Bronchial epithelial cell (primary cell): ENCODE data around the gene FNIP1. TPM values are rescaled to one million over a fixed set of nuclear protein-coding genes. Genes with fewer than 3 reads are reported as not detected.

Experiments
- DNase-seq: peaks from one replicate; pipeline ENCODE4 v3.0.0-alpha.2; 2010; ENCODE audit warnings: low read depth
- FAIRE-seq: peaks from 2 replicates; lab custom pipeline; 2011; peaks lifted over from hg19 to GRCh38; lab: Jason Lieb, UNC
- H3K27me3 ChIP-seq: 2 replicates; pipeline ENCODE4 v1.5.1; 2011; ENCODE audit warnings: low read length; ENCODE audit not compliant: control insufficient read depth, insufficient read depth
- H3K36me3 ChIP-seq: 2 replicates; pipeline ENCODE4 v1.5.1; 2011; ENCODE audit warnings: low read length; ENCODE audit not compliant: control insufficient read depth, insufficient read depth
- H3K4me3 ChIP-seq: 2 replicates; pipeline ENCODE4 v1.5.1; 2011; ENCODE audit warnings: mild to moderate bottlenecking, low read depth, low read length, control low read depth
- total RNA-seq: library from RNA; depleted of rRNA; stranded (reverse); fragments of >200 nt; gene quantifications from 2 replicates; pipeline ENCODE4 v1.2.1, GENCODE V29; 2014
- TF ChIP-seq, protein P1 (sequence below): IDR thresholded peaks from 2 replicates; pipeline ENCODE4 v1.5.1; 2011; ENCODE audit warnings: mild to moderate bottlenecking, moderate library complexity, low read length, control low read depth, inconsistent platforms; ENCODE audit not compliant: insufficient read depth, severe bottlenecking

FNIP1 gene
- total RNA-seq, 1 donor from 2014 or later: 45.0 TPM

DNA sequence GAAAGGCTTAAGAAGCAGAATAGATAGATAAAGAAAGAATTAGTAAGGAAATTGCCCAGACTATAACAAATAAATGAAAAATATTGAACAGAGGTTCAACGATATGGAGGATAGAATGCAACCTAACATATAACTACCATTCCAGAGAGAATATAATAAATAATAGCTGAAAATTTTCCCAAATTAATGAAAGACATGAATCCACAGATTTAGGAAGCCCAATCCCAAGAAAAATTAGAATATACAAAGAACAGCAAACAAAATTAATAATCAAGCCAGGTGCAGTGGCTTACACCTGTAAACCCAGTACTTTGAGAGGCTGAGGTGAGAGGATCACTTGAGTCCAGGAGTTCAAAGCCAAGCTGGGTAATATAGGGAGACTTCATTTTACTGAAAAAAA is 27.8 kb upstream of the FNIP1 start:
- Histone ChIP-seq H3K4me3 (no peak overlapping the region), H3K36me3 (no peaks in the 10 kb centered on the region), H3K27me3 (no peaks in the 10 kb centered on the region)
- FAIRE-seq (no peak), DNase-seq (no peak)
- TF ChIP-seq, protein P1, sequence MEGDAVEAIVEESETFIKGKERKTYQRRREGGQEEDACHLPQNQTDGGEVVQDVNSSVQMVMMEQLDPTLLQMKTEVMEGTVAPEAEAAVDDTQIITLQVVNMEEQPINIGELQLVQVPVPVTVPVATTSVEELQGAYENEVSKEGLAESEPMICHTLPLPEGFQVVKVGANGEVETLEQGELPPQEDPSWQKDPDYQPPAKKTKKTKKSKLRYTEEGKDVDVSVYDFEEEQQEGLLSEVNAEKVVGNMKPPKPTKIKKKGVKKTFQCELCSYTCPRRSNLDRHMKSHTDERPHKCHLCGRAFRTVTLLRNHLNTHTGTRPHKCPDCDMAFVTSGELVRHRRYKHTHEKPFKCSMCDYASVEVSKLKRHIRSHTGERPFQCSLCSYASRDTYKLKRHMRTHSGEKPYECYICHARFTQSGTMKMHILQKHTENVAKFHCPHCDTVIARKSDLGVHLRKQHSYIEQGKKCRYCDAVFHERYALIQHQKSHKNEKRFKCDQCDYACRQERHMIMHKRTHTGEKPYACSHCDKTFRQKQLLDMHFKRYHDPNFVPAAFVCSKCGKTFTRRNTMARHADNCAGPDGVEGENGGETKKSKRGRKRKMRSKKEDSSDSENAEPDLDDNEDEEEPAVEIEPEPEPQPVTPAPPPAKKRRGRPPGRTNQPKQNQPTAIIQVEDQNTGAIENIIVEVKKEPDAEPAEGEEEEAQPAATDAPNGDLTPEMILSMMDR: no peak

DNA sequence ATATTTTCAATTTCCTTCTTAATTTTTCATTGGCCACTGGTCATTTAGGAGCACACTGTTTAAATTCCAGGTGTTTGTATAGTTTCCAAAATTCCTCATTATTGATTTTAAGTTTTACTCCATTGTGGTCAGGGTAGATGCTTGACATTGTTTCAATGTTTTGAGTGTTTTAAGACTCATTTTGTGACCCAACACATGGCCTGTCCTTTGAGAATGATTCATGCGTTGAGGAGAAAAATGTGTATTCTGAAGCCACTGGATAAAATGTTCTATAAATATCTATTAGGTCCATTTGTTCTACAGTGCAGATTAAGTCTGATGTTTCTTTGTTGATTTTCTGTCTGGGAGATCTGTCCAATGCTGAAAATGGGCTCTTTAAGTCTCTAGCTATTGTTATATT is 24.4 kb upstream of the FNIP1 start:
- H3K36me3 ChIP-seq: no peaks in the 10 kb centered on the region
- no peak overlapping the region for H3K4me3 ChIP-seq
- FAIRE-seq (no peak), DNase-seq (no peak)
- TF ChIP-seq, protein P1: no peak
- H3K27me3 ChIP-seq: no peaks in the 10 kb centered on the region

DNA sequence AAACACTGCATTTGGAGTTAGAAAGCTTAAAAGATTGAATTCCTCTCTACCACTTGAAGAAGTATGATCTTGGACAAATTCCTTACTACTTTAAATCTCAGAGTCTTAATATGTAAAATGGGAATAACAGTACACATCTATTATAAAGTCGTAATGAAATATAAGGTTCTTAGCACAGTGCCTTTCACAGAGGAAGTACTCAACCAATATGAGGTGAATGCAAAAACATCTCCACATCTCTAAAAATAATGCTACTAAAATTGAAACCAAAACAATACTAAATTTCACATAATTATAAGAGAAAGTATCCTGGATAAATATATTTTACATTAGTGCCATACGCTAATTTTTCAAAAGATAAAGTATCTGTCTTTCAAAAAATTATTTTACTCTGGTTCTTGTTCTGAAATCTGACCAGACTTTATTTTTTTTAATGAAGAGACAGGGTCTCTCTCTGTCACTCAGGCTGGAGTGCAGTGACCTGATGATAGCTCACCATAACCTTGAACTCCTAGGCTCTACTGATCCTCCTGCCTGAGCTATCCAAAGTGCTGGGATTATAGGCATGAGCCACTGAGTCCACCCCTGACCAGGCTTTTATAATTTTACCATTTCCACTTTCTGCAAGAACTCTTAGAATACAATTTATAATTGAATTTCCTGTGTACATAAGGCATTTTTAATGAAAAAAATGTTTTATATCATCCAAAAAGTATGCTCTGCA is 21.3 kb upstream of the FNIP1 start:
- FAIRE-seq: no peak
- Histone ChIP-seq H3K4me3 (no peak overlapping the region), H3K27me3 (no peaks in the 10 kb centered on the region), H3K36me3 (no peaks in the 10 kb centered on the region)
- TF ChIP-seq, protein P1: no peak
- DNase-seq: no peak

DNA sequence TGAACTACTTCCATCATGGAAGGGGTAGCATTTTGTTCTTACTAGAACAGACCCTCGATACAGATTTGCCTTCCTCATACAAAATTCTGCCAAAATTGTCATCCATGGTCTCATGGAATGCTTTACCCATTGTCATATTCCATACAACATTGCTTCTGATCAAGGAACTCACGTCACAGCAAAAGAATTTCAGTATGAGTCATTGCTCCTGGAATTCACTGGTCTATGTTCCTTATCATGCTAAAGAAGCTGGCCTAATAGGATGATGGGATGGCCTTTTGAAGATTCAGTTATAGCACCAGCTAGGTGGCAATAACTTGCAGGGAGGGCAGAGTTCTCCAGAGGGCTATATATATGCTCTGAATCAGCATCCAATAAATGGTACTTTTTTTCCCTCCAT is 18.2 kb upstream of the FNIP1 start:
- Histone ChIP-seq H3K4me3 (no peak overlapping the region), H3K36me3 (no peaks in the 10 kb centered on the region), H3K27me3 (no peaks in the 10 kb centered on the region)
- no peak for FAIRE-seq
- peak; percentile 89 for DNase-seq
- TF ChIP-seq, protein P1: no peak

DNA sequence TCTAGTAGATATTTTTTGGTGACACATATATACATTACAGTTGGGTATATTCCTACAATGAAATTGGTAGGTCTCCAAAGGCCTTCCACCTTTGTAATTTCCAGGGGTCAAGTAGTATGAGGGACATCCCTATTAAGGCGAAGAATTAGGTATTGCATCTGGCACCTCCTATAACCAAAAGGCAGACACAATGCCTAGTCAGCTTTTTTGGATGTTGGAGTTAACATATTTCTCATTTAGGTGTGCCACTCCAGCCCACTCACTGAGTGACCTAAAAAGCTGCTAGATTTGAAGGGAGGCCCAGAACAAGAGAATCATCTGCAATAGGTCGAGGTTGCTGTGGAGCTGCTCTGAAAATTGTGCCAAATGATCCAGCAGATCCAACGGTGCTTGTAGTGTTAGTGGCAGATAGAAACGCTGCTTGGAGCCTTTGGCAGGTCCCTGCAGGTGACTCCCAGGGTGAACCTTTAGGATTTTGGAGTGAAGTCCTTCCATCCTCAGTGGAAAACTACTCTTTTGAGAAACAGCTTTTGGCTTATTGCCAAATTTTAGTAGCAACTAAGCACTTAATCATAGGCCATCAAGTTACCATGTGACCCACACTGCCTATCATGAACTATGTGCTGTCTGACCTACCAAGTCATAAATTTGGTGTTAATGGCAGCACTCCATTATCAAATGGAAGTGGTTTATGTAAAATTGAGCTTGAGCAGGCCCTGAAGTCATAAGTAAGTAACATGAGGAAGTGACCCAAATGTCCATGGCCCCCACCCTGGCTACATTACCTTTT is 15.7 kb upstream of the FNIP1 start:
- H3K4me3 ChIP-seq: no peak overlapping the region
- no peak for FAIRE-seq
- TF ChIP-seq, protein P1: no peak
- H3K36me3 ChIP-seq: no peaks in the 10 kb centered on the region
- H3K27me3 ChIP-seq: no peaks in the 10 kb centered on the region
- no peak for DNase-seq
